ENCODE data around the gene KHDC1.

DNA sequence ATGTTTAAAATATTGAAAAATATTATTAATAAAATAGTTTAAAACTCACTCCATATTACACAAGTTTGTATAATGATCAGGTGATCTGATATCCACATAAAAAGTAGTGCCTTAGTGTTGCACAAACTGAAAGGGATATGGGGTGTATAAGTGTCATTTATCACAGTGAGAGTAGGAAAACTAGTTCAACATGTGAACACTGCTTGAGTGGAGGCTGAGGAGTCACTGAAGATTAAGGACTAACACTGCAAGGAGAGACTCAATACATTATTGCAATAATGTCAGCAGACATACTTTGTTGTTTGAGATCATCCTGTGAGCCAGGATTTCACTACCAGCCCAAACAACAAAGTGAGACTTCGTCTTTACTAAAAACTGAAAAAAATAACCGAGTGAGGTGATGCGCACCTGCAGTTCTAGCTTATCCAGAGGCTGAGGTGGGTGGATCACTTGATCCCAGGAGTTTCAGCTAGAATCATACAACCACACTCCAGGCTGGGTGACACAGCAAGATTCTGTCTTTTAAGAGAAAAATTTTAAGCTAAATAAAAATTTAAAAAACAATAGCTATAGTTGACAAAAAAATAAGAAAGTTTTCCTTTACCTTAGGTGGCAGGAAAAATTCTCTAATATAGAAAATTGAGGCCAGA, 35.3 kb downstream of the KHDC1 start:
- TF ChIP-seq, protein P1, sequence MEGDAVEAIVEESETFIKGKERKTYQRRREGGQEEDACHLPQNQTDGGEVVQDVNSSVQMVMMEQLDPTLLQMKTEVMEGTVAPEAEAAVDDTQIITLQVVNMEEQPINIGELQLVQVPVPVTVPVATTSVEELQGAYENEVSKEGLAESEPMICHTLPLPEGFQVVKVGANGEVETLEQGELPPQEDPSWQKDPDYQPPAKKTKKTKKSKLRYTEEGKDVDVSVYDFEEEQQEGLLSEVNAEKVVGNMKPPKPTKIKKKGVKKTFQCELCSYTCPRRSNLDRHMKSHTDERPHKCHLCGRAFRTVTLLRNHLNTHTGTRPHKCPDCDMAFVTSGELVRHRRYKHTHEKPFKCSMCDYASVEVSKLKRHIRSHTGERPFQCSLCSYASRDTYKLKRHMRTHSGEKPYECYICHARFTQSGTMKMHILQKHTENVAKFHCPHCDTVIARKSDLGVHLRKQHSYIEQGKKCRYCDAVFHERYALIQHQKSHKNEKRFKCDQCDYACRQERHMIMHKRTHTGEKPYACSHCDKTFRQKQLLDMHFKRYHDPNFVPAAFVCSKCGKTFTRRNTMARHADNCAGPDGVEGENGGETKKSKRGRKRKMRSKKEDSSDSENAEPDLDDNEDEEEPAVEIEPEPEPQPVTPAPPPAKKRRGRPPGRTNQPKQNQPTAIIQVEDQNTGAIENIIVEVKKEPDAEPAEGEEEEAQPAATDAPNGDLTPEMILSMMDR (IDR thresholded peaks at IDR 0.05): no peak
- TF ChIP-seq EZH2 (IDR thresholded peaks at IDR 0.05; ENCODE audit: borderline replicate concordance, insufficient read depth, low read depth, low read length, poor library complexity, severe bottlenecking): no peak

All from B cell (primary cell).